DMS153 (cell line): Measurements from ENCODE around the gene AGBL4.
A peak's percentile ranks its signal among the peaks of the same experiment; 100 is the strongest.
"Not testable (repeated sequence)": the region's sequence is repeated elsewhere in the genome, so short reads cannot be mapped to it uniquely, and the experiment has no call there.

Experiments
- DNase-seq: peaks from one replicate; lab custom pipeline; 2025; lab: John Stamatoyannopoulos, UW

Gene AGBL4

GRCh38 chr1:49435291-49435690 lies 588.5 kb downstream of the AGBL4 start:
- DNase-seq = peak; percentile 94

- no peak for DNase-seq
Measured at GRCh38 chr1:49424782-49425181, 599.0 kb downstream of the AGBL4 start.

GRCh38 chr1:49416758-49417157 lies 607.0 kb downstream of the AGBL4 start:
- DNase-seq = no peak

- no peak for DNase-seq
Measured at GRCh38 chr1:49408346-49408745, 615.4 kb downstream of the AGBL4 start.

- DNase-seq = no peak
Measured at GRCh38 chr1:49397086-49397485, 626.7 kb downstream of the AGBL4 start.

- DNase-seq = no peak
Measured at GRCh38 chr1:49394200-49394599, 629.6 kb downstream of the AGBL4 start.

GRCh38 chr1:49389699-49390098 lies 634.1 kb downstream of the AGBL4 start:
- DNase-seq = no peak

- peak; percentile 50 for DNase-seq
Measured at GRCh38 chr1:49364676-49365075, 659.1 kb downstream of the AGBL4 start.

GRCh38 chr1:49363628-49364027 lies 660.1 kb downstream of the AGBL4 start:
- no peak for DNase-seq

GRCh38 chr1:49358036-49358435 lies 665.7 kb downstream of the AGBL4 start:
- DNase-seq = no peak

GRCh38 chr1:49356594-49356993 lies 667.2 kb downstream of the AGBL4 start:
- no peak for DNase-seq

GRCh38 chr1:49351768-49352167 lies 672.0 kb downstream of the AGBL4 start:
- DNase-seq = no peak

- DNase-seq = no peak
Measured at GRCh38 chr1:49346767-49347349, 676.9 kb downstream of the AGBL4 start.

- no peak for DNase-seq
Measured at GRCh38 chr1:49340576-49340975, 683.2 kb downstream of the AGBL4 start.

GRCh38 chr1:49339043-49339442 lies 684.7 kb downstream of the AGBL4 start:
- DNase-seq = no peak

- no peak for DNase-seq
Measured at GRCh38 chr1:49337251-49337650, 686.5 kb downstream of the AGBL4 start.

- no peak for DNase-seq
Measured at GRCh38 chr1:49333906-49334305, 689.8 kb downstream of the AGBL4 start.

GRCh38 chr1:49331066-49331852 lies 692.5 kb downstream of the AGBL4 start:
- no peak for DNase-seq

- no peak for DNase-seq
Measured at GRCh38 chr1:49323925-49324540, 699.7 kb downstream of the AGBL4 start.

- not testable (repeated sequence) for DNase-seq
Measured at GRCh38 chr1:49320493-49320892, 703.3 kb downstream of the AGBL4 start.

GRCh38 chr1:49319426-49319963 lies 704.3 kb downstream of the AGBL4 start:
- no peak for DNase-seq

GRCh38 chr1:49318218-49318617 lies 705.5 kb downstream of the AGBL4 start:
- DNase-seq = no peak

GRCh38 chr1:49307457-49307856 lies 716.3 kb downstream of the AGBL4 start:
- no peak for DNase-seq
